GM18508 (cell line): ENCODE data around the gene FOXQ1.

Experiments used
- ATAC-seq: cut with Tn5 transposase; IDR thresholded peaks from one replicate; pipeline ENCODE4 v1.9.1; 2021; ENCODE audit warnings: moderate number of reproducible peaks; ENCODE audit not compliant: insufficient read depth, unreplicated experiment

Gene FOXQ1

DNA sequence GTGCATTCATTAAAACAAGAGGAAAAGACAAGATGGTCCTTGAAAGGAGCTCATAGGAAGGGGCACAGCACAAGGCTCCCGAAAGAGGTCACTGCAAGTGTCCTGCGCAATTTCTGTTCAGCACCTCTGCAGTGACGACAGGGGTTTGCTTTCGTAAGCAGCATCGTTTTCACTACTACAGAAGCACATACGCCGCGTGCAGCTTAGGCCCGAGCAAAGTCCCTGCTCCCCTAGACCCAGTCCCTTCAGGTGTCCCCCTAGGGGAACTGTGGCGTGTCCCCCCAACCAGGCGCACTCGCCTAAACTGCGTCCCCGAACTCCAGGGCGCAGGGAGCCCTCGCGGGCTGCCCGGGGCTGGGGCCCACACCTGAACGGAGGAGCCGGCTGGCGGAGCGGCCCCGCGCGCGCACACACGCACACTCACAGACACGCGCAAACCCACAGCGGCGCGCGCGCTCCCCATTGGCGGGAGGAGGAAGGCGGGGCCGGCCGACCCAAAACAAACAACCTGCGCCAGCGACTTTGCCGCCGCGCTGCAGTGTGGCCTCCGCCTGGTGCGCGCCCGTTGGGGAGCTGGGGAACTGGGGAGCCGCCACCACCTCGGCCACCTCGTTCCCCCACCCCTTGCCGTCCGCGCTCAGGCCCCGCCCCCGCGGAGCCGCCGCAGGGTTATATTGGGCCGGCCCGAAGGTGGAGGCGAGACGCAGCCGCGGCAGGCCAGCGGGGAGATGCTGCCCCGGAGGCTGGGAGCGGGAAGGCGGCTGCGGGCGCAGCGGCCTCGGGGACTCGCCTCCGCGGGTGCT, at the start of gene FOXQ1:
FOXQ1 (plus strand) TSS at position 699 of the 803 bp plus-strand sequence. CDS start 607 bp downstream, outside the sequence.
- ATAC-seq = no peak

GRCh38 chr6:1262704-1263038, 49.2 kb upstream of the FOXQ1 start:
- ATAC-seq = no peak

- ATAC-seq = no peak
These were observed 48.7 kb upstream of the FOXQ1 start for GRCh38 chr6:1263039-1263849.

- ATAC-seq = no peak
These were observed 48.0 kb upstream of the FOXQ1 start for GRCh38 chr6:1263850-1264377.

DNA sequence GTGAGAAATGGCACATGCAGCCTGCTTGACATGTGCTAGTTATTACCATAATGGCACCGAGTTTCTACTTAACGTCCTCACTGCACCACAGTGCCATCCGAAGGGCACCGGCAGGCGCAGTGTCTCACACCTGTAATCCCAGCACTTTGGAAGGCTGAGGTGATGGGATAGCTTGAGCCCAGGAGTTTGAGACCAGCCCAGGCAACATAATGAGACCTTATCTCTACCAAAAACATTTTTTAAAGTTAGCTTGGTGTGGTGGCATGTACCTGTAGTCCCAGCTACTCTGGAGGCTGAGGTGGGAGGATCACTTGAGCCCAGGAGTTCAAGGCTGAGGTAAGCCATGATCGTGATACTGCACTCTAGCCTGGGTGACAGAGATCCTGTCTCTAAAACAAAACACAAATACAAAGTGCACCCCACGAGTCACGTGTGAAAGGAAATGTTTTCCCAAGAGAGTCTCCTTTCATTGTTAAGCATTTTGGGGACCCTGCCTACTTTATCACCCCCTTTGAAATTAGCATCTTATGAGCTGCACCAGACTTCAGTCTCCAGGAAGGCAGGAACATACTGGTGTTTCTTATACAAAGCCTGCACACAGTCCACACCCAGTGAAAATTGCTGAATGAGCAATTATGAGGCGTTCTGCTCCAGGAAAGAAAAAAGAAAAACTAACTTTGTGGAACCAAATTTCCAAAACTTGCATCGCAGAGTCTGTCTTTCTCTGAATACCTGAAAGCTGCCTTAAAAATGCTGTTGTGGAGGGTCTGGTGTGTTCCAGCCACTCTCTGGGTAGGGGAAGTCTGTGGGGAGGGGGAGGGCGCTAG, 47.1 kb upstream of the FOXQ1 start:
- no peak for ATAC-seq

GRCh38 chr6:1266686-1267056, 45.2 kb upstream of the FOXQ1 start:
- ATAC-seq = no peak

DNA sequence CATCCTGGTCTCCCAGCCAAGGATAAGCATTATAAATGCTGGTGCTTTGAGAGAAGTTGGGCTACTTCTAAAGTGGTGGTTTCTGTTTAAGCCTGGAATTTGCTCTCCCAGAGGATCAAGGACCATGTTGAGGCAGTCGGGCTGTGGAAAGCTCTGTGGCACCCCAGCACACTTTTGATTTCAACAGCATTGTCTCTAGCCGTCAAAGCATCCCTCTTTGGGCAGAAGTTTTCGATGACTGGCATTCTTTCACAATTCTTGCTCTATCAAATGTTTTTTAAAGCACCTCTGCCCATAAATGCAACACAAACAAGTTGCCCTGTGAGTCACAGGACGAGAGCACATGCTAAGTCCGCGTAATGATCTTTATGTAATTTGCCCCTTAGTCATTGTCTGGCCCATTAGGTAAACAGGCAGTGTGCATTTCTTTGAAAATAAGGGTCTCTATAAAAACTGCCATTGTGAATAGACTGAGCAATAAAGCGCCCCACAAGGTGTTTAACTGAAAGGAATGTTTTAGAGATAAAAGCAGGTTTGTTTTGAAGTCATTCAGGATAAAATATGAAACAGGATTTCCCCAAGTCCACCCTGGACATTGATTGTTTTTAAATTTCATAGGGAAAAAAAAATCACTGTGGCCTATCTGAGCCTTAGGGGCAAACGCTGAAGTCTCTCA, 44.7 kb upstream of the FOXQ1 start:
- no peak for ATAC-seq

GRCh38 chr6:1267790-1268762, 43.8 kb upstream of the FOXQ1 start:
- no peak for ATAC-seq

GRCh38 chr6:1271071-1271763, 40.7 kb upstream of the FOXQ1 start:
- ATAC-seq = no peak

DNA sequence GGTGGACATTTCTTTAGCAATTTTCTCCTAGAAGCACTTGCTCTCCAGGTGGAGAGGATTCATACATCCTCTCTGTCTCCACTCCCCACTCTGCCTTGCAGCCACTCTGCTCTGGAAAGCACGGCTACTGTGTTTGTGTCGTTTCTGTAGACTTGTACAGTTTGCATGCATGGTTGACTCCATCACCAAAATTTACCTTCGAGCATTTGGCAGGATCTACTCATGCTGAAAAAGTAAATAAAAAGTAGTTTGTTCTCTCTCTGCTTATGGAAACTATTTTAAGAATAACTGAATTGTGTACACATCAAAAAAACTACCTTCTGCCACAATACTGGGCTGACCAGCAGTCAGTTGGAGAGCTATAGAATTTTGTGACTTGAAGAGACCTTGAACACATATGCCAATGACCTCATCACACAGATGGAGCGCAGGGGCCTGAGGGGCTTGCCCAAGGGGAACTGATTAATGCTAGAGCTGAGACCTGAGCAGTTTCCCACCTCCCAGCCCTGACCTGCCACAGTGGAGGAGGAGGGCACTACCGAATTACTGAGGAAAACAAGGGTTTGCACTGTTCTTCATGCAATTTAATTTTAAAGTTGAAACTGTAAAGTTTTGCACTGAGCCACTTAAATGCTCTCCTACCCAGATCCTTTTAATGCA, 33.7 kb upstream of the FOXQ1 start:
- ATAC-seq = no peak

- ATAC-seq = no peak
These were observed 32.8 kb upstream of the FOXQ1 start for GRCh38 chr6:1279065-1279464.

GRCh38 chr6:1280666-1281300, 31.1 kb upstream of the FOXQ1 start:
- no peak for ATAC-seq

DNA sequence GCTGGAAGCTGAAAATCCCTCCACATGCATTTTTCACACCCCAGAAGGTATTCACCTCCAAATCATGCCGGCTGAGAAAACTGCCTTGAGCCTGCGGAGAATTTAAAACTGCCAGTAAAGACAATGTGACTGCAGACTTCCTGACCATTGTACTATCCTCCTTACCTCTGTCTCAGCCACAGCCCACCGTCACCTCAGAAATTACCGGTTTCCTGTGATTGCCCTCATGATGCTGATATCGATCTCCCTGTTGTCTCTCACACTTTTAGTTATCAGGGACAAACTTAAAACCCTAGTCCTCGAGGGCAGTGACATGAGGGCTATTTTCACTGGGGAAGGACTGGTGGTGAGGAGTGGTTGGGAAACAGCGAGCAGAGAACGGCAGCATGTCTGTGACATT, 30.2 kb upstream of the FOXQ1 start:
- ATAC-seq = no peak

GRCh38 chr6:1283501-1283900, 28.4 kb upstream of the FOXQ1 start:
- no peak for ATAC-seq

DNA sequence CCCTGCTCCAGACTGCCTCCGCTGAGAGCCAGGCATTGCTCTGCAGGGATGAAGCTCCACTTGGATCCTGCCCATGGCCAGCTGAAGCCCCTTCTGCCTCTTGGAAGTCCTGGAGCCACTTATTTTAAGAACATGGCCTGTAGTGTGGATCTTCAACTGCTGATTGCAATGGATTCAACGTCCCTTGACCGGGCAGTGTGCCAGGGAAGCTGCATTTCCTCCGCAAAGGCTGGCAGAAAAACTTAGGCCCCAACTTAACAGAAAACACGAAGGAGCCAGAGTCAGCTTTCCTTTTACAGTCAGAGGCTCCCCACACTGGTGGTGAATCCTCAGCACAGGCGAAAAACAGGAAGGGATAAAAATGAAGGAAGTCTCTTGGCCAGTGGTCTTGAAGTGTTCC, 26.3 kb upstream of the FOXQ1 start:
- no peak for ATAC-seq

- ATAC-seq = no peak
These were observed 25.9 kb upstream of the FOXQ1 start for GRCh38 chr6:1285956-1286355.

GRCh38 chr6:1287103-1287591, 24.8 kb upstream of the FOXQ1 start:
- no peak for ATAC-seq
